Erythroblast (primary cell): Measurements from ENCODE around the gene AUP1.

Experiments
- DNase-seq, 2 experiments: peaks; one replicate each; lab custom pipeline; 2025; lab: John Stamatoyannopoulos, UW
- GATA1 ChIP-seq: IDR thresholded peaks from 2 replicates; pipeline ENCODE4 v1.6.1; 2011; ENCODE audit warnings: low read depth, mild to moderate bottlenecking, control low read depth, low read length, moderate library complexity
- POLR2A ChIP-seq: IDR thresholded peaks from 2 replicates; pipeline ENCODE4 v1.6.1; 2011; ENCODE audit warnings: mild to moderate bottlenecking, low read length

AUP1 gene

GRCh38 chr2:74524955-74525716 lies 4.4 kb downstream of the AUP1 start:
- no peak for DNase-seq
- TF ChIP-seq POLR2A (no peak), GATA1 (no peak)

- no peak for TF ChIP-seq GATA1
- TF ChIP-seq POLR2A, result no peak
- no peak for DNase-seq
Observed at GRCh38 chr2:74524005-74524404, 5.5 kb downstream of the AUP1 start.

- no peak for DNase-seq
Observed at GRCh38 chr2:74522516-74522915, 7.0 kb downstream of the AUP1 start.

GRCh38 chr2:74516650-74517049 lies 12.9 kb downstream of the AUP1 start:
- no peak for DNase-seq
- TF ChIP-seq GATA1, result no peak
- no peak for TF ChIP-seq POLR2A

More at GRCh38 chr2:74522516-74522915, 7.0 kb downstream of the AUP1 start:
- TF ChIP-seq GATA1 (no peak), POLR2A (no peak)

GRCh38 chr2:74515981-74516633 lies 13.4 kb downstream of the AUP1 start:
- peak; percentile 85 to 86 for DNase-seq
- TF ChIP-seq GATA1 (no peak), POLR2A (no peak)

GRCh38 chr2:74515271-74515980 lies 14.1 kb downstream of the AUP1 start:
- TF ChIP-seq POLR2A (no peak), GATA1 (no peak)
- peak in 1 of 2 experiments; percentile 62 for DNase-seq

GRCh38 chr2:74514368-74515270 lies 14.9 kb downstream of the AUP1 start, which contains the start of gene TLX2:
Gene TLX2, plus strand, starts transcription at chr2:74514450. Its CDS starts 357 bp downstream, at chr2:74514807.
- TF ChIP-seq POLR2A (no peak), GATA1 (no peak)
- DNase-seq, result no peak

GRCh38 chr2:74513605-74514367 lies 15.7 kb downstream of the AUP1 start:
- TF ChIP-seq POLR2A (no peak), GATA1 (no peak)
- DNase-seq, result peak in 1 of 2 experiments; percentile 63

GRCh38 chr2:74512744-74513604 lies 16.5 kb downstream of the AUP1 start:
- TF ChIP-seq GATA1 (no peak), POLR2A (no peak)
- no peak for DNase-seq

GRCh38 chr2:74511104-74511989 lies 18.2 kb downstream of the AUP1 start:
- no peak for DNase-seq
- TF ChIP-seq POLR2A, result no peak

GRCh38 chr2:74510272-74510671 lies 19.2 kb downstream of the AUP1 start:
- no peak for DNase-seq
- no peak for TF ChIP-seq GATA1
- TF ChIP-seq POLR2A, result no peak
